Stimulated activated CD8-positive, alpha-beta memory T cell treated with anti-CD3 and anti-CD28 coated beads, Interleukin-4, amount 100 ng/mL, for 24 hours (primary cell): ENCODE measurements around the gene TMEM271.
"Not testable (repeated sequence)": the region's sequence is repeated elsewhere in the genome, so short reads cannot be mapped to it uniquely, and the experiment has no call there.

Experiments
- DNase-seq: peaks from one replicate; pipeline ENCODE4 v3.0.0-alpha.2; 2020; ENCODE audit warnings: low read depth

Gene TMEM271

DNA sequence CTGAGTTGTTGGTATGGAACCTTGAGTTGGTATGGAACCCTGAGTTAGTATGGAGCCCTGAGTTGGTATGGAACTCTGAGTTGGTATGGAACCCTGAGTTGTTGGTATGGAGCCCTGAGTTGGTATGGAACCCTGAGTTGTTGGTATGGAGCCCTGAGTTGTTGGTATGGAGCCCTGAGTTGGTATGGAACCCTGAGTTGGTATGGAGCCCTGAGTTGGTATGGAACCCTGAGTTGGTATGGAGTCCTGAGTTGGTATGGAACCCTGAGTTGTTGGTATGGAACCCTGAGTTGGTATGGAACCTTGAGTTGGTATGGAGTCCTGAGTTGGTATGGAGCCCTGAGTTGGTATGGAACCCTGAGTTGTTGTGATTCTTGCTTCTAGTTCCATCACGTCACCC is 10.5 kb downstream of the TMEM271 start:
- DNase-seq: not testable (repeated sequence)

DNA sequence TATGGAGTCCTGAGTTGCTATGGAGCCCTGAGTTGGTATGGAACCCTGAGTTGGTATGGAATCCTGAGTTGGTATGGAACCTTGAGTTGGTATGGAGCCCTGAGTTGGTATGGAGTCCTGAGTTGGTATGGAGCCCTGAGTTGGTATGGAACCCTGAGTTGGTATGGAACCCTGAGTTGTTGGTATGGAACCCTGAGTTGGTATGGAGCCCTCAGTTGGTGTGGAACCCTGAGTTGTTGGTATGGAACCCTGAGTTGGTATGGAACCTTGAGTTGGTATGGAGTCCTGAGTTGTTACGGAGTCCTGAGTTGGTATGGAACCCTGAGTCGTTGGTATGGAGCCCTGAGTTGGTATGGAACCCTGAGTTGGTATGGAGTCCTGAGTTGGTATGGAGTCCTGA is 13.6 kb downstream of the TMEM271 start:
- DNase-seq: not testable (repeated sequence)

DNA sequence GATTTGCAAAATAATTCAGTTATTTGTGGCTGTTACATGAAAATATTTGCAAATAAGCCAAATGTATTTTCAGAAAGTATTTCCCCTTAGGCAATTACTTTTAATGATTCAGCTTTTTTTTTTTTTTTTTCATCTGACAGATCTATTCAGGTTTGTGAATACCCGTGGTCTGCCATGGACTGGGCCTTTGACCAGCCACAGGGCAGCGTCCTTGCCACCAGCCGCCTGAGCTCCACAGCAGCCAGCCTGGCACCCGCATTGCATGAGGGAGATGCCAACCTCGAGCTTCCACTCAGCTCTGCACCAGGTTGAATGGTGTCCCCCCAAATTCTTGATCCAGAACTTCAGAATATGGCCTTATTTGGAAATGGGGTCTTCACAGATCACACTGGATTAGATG is 14.7 kb downstream of the TMEM271 start:
- DNase-seq: no peak

DNA sequence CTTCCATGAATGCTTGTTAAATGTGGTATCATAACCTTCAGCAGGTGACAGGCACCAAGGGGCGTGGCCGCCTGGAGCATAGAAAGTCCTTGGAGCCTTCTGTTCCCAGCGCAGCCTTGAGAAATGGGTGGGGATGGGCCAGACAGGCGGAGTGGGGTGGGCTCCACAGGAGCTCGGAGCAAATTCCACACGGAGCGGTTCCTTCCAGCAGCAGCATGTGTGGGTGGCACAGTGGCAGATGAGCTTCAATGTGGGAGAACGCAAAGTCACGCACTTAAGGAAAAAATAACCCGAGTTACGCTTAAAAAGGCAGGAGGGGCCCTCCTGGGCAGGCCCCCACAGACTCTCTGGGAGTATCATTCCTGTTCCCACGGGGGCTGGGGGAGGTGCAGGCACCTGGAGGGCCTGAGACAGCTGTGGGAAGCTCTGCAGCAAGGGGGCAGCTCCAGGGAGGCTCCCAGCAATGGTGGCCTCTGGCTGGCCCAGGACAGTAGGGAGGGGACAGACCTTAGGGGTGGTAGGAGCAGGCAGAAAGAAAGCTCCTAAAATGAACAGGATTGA is 15.3 kb downstream of the TMEM271 start:
- no peak for DNase-seq

DNA sequence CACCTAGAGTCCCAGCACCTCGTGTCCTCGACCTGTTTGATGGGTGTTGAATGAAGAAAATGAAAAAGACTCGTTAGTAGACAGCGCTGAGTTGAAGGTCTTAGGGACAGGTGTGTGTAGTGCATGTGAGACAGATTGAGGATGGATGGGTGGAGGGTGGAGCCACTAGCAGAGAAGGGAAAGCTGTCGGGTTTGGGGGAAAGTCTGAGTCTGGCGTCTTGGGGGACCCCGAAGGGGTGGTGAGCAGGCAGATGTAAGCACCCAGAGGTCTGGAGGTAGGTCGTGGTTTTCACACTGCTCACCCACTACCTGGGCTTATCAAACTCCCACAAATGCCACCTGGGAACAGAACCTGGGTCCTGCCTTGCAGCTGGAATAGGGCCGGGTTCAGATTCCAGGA is 16.0 kb downstream of the TMEM271 start:
- no peak for DNase-seq

DNA sequence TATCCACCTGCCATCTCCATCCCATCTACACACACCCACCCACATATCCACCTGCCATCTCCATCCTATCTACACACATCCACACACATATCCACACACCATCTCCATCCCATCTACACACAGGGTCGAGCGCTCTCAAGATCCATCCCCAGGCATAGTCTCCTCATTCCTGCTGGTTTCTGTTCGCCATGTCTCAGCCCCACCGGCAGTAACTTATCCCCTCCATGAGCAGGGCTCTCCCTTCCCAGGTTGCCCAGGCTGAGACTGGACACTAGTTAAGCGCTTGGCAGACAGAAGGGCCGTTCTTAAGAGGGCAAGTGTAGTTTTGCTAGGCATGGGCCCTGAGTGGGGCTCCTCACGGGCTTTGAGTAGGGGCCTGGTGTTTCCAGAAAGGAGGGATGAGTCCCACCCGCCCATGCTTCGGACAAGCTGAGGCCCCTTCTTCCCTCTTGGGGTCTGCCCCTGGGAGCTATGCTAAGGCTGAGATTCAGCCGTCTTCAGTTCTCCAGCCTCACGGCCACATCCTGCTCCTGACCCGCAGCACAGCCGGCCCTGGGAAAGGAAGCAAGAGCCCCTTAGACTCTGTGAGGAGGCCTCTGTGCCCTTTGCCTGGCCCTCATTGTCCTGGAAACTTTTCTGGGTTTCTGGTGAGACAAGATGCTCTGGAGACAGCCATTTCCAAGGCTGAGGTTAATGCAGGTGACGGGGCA is 20.4 kb downstream of the TMEM271 start:
- DNase-seq: no peak

DNA sequence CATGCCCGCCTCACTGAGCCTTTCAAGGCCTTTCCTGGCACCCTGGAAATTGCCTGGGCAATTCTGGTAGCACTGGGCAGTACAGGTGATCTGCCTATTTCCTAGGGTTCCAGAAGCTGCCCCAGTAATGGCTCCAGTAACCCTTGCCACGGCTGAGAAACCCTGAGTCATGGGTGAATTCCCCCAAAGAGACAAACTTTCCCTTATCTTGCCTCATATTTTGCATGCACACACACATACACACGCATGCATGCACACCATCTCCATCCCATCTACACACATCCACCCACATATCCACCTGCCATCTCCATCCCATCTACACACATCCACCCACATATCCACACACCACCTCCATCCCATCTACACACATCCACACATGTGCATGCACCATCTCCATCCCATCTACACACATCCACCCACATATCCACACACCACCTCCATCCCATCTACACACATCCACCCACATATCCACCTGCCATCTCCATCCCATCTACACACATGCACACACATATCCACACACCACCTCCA is 21.2 kb downstream of the TMEM271 start:
- DNase-seq: not testable (repeated sequence)

DNA sequence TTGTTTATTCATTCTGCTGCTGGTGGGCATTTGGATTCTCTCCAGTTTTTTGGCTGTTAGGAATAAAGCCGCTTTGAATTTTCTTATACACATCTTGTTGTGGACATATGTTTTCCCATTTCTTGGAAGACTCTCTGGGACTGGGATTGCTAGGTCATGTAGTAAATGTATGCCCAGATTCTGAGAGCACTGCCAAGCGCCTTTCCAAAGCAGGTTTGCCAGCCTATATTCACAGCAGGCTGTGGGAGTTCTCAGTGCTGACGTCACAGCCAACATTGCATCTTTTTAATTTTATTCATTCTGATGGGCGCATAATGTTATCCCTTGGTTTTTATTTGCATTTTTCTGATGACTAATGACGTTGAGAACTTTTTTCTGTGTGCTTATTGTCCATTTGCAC is 24.1 kb downstream of the TMEM271 start:
- no peak for DNase-seq

DNA sequence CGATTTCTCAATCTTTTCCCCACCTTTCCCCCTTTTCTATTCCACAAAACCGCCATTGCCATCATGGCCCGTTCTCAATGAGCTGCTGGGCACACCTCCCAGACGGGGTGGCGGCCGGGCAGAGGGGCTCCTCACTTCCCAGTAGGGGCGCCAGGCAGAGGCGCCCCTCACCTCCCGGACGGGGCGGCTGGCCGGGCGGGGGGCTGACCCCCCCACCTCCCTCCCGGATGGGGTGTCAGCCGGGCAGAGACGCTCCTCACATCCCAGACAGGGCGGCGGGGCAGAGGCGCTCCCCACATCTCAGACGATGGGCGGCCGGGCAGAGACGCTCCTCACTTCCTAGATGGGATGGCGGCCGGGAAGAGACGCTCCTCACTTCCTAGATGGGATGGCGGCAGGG is 25.8 kb downstream of the TMEM271 start:
- not testable (repeated sequence) for DNase-seq

DNA sequence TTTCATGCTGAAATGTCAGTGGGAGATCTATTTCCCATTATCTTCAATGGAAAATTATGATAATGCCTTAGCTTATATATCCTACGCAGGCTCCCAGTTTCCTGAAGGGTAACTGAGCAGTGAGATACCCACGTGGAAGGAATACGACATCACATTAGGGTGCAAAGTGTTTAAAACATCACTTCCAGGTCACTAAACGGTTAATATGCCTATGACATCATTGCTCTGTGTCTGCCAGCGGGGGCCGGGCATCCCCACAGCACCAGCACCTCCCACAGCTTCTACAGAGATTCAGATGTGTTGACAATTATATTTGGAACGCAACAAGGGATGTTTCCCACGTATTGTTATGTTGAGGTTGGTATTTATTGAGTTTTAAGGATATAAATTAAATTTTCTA is 27.1 kb downstream of the TMEM271 start:
- no peak for DNase-seq

DNA sequence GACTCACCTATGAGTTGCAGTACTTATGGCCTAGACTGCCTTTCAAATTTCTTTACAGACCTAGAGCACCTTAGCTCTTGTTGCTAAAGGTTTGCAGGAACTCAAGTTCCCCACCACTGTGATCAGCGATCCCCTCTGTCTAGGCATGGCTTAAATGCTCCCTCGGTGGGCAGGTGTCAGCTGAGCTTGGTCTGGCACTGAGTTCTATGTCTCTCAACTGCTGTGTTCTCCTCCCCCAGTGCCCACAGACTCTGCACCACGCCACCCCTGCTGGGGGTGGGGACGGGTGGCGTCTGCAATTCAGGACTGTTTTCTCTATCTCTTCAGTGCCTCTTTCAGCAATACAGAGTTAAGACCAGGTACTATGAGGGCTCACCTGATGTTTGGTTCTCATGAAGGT is 30.5 kb downstream of the TMEM271 start:
- DNase-seq: no peak

DNA sequence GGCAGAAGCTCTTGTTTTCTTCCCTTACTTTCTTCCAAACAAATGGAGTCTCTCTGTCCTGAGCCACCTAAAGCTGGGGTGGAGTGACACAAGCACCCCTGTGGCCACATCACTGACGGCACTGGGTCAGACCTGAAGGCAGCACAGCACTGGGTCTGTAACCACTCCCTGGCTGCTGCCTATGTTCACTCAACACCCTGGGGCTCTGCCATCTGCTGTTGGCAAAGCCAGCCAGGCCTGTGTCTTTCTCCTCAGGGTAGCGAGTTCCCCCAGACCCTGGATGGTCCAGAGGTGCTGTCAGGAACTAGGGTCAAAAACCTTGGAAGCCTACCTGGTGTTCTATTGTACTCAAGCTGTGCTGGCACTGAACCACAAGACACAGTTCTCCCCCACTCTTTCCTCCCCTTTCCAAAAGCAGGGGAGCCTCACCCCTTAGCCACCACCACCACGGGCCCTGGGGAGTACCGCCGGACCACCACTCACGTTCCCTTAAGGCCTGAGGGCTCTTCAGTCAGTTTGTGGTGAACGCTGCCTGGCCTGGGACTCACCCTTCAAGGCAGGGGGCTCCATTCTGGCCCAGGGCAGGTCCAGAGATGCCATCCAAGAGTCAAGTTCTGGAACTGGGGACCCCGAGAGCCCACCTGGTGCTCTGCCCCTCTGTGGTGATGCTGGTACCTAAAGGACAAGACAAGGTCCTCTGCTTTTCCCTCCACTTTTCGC is 31.5 kb downstream of the TMEM271 start:
- DNase-seq: no peak

DNA sequence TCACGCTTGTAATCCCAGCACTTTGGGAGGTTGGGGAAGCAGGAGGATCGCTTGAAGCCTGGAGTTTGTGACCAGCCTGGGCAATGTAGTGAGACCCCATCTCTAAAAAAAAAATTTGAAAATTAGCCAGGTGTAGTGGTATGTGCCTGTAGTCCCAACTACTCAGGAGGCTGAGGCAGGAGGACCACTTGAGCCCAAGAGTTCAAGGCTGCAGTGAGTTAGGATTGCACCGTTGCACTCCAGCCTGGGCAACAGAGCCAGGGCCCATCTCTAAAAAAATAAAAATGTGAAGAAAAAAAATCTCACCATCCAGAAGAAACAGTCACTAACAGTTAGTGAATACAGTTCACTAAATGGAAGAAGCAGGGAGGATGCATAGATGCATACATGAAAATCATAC is 34.8 kb downstream of the TMEM271 start:
- DNase-seq: no peak

DNA sequence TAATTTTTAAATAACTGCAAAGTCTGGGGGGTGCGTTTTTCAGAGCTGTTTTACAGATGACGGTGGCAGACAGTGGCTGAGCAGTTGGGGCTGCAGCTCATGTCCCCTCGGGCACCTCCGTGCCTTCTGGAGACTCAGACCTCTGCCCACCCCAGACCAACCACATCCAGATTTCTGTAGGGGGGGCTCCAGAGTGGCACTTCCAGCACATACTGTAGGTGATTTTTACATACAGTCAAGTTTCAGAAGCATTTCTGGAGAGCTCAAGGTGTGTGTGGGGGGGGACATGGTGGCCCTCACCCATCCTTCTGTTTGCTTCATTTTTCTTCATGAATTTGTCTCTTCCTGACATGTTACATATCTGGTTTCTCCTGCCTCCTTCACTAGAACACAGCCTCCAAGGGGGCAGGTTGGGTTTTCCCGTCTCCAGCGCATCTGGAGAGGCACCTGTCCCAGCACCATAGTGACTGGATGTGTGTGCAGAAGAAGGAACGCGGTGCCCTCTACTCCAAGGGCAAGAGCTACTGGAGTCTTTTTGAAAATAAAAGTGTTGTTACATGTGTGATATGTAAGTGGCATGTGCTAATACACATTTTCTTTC is 37.5 kb downstream of the TMEM271 start:
- DNase-seq: no peak

DNA sequence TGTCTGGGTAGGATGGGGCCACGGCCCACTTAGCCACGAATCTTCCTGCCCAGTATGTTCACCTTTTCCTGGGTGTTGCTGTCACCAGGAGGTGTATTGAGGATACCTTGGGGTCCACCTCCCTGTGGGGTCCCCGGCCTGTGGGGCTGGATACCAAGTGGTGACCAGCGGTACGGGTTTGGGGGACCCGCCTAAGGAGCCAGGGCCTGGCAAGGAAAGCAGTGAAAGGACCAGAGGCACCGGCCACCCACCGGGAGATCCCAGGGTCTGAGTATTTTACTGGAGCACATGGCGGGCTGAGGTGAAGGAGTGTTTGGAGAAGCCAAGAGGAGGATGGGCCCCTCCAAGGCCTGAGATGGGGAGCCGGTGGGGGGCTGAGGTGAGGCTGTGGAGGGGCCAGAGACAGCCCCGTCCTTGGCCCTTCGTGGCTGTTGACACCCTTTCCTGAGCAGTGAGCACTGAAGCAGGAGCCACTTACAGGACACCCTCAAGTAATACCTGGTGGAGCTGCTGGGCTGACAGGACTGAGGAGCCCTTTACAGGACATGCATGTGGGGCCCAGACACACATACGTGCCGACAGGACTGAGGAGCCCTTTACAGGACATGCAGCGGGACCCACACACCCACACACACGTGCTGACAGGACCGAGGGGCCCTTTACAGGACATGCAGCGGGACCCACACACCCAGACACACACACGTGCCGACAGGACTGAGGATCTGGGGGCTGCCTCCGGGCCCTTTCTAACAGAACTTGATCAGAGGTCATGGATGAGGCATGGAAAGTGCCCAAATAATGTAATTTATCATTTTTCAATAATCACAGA is 38.4 kb downstream of the TMEM271 start:
- no peak for DNase-seq

DNA sequence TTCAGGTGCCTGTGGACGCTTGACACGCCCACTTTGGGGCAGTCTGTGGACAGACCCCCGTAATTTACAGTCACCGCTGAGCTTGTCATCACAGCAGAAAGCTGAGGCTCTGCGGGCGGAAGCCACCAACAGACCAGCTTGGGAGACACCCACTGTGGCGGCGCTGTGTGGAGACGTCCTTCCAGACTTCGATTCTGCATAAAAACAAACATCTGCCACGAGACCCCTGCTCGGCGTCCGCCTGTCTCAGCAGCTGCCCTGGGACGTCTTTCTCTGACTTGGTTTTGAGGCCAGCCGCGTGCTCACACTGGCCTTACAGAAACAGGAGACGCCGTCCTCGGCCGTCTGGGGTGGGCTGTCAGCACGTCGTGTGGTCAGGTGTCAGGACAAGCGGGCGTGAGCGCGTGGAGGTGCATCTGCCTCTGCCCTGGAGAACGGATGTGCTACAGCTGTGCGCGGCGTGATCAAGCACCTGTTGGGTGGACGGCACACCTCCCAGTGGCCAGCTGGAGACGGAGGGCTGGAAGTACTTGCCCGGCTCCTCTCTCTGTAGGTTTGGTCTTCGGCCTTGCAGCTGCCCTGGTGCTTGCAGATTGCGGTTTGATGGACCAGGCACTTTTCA is 39.6 kb downstream of the TMEM271 start:
- DNase-seq: no peak

DNA sequence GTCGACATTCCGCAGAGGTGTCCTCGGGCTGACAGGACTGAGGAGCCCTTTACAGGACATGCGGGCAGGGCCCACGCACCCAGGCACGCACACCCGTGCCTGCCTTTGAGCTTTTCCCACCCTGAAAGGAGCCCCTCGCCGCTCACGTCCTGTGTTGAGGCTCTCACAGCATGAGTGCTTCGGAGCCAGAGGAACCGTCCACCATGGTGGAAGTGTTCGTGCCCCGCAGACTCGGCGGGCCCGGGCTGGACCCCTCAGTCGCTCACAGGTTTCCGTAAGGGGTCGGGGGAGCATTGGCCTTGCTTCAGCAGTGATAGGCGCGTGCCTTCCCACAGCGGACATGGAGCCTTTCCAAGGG is 40.2 kb downstream of the TMEM271 start:
- DNase-seq: no peak

DNA sequence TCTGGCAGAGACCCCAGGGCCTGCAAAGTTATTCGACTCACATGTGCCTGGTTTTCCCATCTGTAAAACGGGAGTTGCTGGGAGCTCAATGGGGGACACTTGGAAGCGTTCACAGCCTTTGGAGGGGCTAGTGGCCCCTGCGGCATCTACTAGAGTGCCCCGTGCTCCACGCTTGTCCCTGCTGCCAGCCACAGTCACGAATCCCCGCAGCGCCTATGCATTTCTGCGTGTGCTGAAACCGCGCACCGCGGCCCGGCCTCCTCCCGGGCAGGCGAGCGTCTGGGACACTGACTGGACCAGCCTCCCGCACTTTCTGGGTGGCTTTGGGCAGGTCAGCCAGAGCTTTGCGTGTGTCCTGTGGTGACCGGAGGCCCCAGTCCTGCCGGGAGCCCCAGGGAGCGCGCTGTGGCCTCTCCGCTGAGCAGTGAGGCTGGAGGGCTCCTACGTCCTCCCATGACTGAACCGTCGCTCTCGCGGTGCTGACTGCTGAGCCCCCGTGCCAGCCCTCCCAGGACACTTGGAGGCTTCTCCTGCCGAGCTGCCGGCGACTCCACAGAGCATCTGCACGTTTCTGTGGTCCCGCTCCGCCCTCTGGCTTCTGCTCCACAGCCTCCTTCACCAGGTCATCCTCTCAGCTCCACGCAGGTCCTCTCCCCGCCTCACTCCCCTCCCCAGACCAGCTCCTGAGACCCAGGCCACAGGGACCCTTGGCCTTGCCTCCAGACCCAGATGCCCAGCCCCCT is 40.7 kb downstream of the TMEM271 start:
- DNase-seq: no peak

DNA sequence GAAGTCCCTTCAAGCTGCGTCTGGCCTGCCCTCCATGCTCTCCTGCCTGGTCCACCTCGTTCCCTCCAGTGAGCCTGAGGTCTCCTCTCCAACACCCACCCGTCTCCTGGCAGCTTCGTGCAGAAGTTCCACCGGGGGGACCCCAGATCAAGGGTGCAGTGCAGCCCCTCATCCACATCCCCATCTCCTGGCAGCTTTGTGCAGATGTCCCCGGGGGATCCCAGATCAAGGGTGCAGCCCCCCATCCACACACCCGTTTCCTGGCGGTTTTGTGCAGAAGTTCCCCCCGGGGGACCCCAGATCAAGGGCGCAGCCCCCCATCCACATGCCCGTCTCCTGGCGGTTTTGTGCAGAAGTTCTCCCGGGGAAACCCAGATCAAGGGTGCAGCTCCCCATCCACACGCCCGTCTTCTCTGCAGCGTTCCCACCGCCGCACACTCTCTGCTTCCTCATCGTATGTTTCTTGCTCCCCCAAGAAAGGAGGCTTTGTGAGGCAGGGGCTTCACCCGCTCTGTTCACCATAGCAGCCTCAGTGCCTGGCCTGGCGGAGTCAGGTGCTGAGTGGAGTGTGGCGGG is 41.4 kb downstream of the TMEM271 start:
- no peak for DNase-seq

DNA sequence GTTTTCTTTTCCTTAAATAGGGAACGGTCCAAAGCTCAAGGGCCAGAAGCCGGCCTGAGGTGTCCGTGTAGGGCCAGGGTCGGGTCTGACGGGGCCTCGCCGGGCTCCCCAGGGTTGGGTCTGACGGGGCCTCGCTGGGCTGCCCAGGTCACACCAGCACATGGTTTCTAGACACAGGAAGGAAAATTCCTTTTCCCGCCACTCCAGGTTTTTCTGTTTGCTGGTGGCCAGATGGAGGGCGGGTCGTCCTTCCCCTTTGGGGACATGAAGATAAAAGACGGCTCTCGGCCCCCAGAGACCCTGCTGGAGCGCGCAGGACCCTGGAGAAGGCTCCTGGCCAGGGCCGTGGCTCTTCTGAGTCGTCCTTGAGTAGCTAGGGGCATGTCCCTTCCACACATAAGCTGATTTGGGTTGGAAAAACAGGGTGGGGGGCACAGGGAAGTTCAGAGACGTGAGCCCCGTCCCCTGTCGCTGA is 42.0 kb downstream of the TMEM271 start:
- no peak for DNase-seq
